ACHN (cell line): ENCODE measurements around the gene CYB5R2.

ENCODE experiments used
- DNase-seq: peaks from one replicate; pipeline ENCODE4 v3.0.0-alpha.2; 2015
- in situ Hi-C: cut with HindIII; loops from 2 replicates; pipeline ENCODE4 v1.10.0; 2017; ENCODE audit warnings: low sequenced_read_pairs, low pct_ligation_motif_present, low pct_unique_long_range_greater_than_20kb

Gene CYB5R2

DNA sequence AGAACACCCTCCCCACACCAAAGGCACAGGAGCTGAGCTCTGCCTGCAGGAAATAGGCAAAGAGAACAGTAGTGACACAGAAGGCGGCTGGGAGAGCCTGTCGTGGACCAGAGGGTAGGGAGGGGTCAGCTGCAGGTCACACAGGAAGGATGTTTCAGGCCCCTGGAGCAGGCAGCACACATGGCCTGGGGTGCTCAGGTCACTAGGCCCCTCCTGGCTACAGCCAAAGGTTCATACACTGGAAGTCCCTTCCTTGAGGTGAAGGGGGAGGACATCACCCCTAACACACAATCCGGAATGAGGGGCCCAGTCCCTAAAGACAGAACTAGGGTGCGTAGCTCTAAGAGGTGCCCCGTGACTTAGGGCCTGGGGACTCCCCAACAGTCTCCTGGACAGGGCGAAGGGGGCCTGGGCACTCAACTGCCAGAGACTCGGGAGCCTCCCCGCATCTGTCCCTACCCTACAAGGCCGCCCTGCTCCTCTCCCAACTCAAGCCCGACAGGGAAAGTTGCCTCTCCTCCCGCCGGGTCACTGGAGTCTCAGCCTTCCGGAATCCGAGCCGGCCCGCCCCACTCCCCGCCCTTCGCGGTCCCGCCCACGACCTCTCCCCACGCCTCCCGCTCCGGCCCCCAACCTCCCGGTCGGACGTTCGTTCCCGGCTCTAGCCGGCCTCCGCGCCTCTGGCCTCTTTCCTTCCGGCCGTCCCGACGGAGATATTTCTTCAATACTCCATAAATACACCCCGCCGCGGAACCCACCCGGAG lies at the start of gene CYB5R2:
TSS of gene CYB5R2 (minus strand) at position 541 of the 764 bp plus-strand sequence. CDS start 675 bp downstream, outside the sequence.
- DNase-seq = peak; percentile 26
- in situ Hi-C loops = no loop called here

DNA sequence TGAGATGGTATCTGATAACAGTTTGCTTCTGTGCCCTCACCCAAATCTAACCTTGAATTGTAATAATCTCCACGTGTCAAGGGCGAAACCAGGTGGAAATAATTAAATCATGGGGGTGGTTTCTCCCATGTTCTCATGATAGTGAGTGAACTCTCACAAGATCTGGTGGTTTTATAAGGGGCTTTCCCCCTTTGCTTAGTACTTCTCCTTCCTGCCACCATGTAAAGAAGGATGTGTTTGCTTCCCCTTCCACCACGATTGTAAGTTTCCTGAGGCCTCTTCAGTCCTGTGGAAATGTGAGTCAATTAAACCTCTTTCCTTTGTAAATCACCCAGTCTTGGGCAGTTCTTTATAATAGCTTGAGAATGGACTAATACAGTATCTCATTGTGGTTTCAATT lies 41.5 kb upstream of the CYB5R2 start:
- DNase-seq = no peak
- in situ Hi-C loops = no loop called here

DNA sequence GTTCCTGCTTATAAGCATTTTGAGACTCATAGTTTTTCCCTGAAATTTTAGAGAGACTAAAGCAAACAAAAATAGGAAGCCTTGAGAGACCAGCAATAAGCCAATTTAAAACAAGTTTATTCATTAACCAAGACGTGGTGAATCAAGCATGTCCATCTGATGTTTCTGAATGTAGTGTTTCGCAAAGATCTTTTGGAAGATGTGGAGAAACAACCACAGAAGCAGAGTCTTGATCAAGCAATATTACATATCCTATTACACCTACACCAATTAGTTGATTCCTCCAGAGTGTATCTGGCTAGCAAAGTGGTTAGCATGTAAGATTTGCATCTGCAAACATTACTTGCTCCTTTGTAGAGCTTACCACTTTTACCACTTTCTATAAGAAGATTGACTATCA lies 33.1 kb upstream of the CYB5R2 start, which contains the start of gene OVCH2:
TSS of gene OVCH2 (minus strand) at position 101 of the 400 bp plus-strand sequence. CDS start at position 18, 83 bp downstream.
- in situ Hi-C loops = no loop called here
- DNase-seq = no peak

DNA sequence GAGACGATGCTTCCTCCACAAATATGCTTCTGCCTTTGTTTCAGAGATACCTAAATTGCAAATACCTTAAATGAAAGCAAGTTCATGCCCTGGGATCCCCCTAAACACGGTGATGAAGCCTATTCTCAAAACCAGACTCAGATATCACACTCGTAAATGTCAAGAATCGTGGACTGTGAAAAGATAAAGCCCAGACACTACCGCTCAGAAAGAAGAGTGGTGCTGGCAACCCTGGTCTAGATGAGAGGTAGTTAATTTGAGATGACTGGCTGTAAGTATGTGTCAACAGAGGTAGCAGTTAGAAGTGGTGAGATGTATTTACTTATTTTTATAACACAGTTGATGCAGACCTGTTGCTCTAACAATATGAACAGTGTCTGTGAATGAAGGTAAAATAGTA lies 30.4 kb upstream of the CYB5R2 start:
- no peak for DNase-seq
- in situ Hi-C loops = no loop called here

DNA sequence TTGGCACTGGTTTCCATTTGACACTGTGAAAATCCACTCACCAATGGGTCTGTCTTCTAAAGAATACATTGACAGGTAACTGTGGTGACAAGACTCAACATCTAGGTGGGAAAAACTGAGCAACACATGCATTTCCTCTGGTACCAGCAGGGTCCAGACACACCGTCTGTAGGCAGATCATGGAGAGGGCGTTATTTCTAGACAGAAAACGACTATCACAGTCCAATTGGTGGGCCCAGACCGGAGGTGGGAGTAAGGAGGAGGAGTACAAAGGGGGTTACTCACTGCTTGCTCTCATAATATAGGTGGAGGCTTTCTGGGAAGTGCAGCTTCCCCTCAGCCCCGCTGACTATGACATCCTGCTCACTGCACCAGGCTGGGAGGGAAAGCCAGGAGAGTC lies 23.1 kb upstream of the CYB5R2 start:
- no peak for DNase-seq
- in situ Hi-C loops = no loop called here

DNA sequence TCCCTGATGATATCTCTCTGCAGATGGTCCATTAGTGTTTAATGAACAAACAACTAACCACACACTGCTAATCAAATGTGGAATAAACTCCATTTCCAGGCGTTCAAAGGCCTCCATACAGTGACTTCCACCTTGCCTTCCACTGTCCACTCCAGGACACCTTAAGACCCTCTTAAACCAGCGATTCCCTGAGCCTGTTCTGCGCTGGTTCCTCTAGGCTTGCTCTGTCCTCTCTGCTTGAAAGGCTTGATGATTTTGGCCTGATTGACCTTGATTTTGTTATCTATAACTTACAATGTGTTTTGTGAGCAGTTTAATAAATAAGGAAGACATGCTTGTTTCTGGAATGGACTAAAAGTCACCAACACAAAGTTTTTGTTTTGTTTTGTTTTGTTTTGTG lies 20.9 kb upstream of the CYB5R2 start:
- DNase-seq = no peak
- in situ Hi-C loops = no loop called here

DNA sequence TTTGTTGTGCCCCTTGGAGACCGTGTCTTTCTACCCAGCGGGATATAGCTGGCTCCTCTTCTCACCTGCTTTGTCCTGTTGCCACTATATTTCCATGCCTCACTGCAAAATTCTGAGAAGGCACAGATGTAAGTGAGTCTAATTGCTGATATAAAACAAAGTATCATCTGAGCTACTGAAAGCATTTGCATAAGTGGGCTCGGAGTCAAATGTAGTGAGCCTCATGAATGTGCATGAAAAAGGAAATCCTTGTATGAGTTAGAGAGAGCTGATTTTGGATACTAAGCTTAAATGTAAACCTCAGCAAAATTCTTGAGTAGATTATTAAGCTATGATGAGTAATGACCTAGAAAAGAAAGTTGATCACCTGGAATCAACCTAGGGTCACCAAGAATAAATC lies 19.1 kb upstream of the CYB5R2 start:
- in situ Hi-C loops = no loop called here

DNA sequence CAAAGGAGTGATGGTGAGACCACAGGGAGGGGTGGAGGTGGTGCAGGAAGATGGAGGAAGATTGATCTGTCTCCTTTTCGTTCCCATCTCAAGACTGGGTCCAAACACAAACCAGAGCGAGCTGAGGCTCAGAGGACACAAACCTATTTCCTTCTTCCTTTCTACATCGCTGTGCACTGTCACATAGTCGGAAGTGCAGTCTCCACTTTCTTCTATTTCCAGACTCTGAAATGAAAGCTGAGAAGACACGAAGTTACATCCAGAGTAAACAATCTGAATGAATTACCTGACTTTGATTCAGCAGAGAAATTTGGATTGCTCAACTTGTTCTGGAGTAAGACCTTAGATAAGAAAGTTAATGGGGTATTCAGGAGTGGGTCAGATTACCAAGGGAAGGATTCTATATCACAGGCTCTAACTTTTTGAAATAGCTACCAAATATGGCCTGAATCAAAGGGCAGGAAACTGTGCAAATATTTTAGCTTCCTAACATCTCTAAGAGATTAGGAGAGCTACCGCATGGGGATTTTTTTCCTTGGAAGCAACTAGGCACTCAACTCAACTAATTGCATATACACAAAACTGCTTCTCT lies 18.6 kb upstream of the CYB5R2 start:
- in situ Hi-C loops = no loop called here
- no peak for DNase-seq

More for the DNA sequence above, 19.1 kb upstream of the CYB5R2 start:
- DNase-seq = no peak

DNA sequence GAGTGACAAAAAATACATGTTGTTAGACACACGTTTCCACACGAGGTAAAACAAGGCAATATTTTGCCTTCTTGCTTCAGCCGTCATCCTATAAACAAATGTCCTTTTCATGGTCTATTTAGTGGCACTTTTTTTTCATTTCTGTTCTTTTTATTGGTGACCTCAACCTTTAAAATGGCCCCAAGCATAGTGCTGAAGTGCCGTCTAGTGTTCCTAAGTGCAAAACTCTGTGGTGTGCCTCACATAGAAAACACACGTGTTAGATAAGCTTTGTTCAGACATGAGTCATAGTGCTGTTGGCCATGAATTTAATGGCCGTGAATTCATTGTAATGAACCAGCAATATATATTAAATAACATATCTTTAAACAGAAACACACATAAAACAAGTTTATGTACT lies 17.3 kb upstream of the CYB5R2 start:
- no peak for DNase-seq
- in situ Hi-C loops = no loop called here

DNA sequence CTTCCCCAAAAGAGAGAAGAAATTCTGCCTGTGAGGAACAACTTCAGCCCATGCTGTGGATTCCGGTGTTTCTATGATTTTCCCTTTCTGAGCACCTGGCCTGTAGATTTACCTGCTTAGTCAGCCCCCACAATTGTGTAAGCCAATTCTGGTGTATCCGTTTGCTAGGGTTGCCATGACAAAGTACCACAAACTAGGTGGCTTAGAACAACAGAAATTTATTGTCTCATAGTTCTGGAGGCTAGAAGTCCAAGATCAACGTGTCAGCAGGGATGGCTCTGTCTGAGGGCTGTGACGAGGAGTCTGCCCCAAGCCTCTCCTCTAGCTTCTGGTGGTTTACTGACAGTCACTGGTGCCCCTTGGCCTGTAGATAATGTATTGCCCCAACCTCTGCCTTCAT lies 15.9 kb upstream of the CYB5R2 start:
- no peak for DNase-seq
- in situ Hi-C loops = no loop called here

DNA sequence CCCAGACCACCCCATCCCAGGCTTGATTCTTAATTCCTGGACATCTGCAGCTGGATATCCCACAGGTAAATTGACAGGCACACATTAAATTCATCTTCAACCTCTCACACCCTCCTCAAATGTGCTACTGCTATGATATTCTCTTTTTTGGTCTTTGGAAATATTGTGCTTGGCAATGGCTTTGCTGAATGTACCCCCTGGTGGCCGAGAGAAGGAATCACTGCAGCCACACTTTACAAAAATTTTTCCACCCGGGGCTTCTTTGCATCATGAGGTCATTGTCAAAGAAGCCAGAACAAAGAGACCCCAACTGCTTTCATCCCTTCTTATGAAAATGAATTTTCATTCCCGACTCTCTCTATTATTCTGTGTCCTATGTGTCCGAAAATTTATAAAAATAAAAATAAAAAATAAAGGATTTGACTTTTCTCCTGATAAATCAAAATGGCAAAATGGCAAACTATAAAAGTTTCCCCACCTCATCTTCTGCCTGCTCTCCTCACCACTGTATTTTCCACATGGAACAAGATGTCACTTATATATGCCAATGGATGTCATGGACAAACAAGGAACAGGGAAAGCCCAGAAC lies 15.0 kb upstream of the CYB5R2 start:
- in situ Hi-C loops = no loop called here

DNA sequence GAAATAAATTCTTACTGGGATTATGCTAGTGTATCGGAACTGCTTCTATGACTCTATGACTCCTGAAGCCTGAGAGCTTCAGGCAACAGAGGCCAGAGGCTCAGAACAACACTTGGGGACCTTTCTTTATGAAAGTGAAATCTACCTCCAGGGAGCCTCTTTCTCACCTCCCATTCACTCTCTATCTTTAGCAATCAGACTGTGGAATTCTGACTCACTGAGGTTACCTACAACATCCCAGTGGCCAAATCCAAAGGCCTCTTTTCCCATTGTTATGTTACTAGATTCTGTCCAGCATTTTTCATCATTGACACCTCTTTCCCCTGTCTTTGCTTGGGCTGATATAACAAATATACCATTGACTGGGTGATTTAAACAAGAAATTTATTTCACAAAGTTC lies 14.1 kb upstream of the CYB5R2 start:
- DNase-seq = no peak
- in situ Hi-C loops = no loop called here

More for the DNA sequence above, 15.0 kb upstream of the CYB5R2 start:
- DNase-seq = peak; percentile 17

DNA sequence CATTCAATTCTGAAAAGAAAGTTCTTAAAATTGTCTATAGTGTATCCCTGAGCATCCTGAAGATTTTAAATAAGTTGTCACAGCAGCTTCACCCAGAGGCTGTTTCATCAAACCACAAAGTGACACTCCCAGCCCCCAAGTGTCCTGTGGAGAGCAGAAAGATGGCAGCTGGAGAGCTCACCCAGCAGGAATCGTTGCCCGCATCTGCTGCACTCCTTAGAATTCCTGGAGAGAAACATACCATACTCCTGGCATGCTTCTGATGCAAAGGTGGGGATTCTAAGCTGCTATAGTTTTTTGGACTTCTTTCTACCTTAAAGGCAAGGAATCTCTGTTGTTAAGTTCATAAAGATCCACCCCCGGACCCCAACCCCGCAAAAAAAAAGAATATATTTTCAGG lies 13.5 kb upstream of the CYB5R2 start:
- in situ Hi-C loops = no loop called here
- DNase-seq = no peak

DNA sequence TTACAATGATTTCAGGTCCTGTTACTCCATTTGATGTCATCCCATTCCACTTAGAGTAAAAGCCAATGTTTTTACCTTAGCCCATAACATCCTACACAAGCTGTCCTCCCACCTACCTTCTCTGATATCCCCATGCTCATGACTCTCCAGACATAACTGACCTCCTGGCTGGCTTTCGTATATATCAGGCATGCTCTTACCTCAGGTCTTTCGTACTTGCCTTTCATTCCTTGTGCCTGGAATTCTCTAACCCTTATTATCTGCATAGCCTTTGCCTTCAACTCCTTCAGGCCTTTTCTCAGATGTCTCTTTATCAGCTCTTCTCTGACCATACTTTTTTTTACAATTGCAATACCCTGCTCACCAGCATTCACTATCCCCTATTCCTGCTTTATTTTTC lies 10.3 kb upstream of the CYB5R2 start:
- in situ Hi-C loops = no loop called here
- DNase-seq = no peak

DNA sequence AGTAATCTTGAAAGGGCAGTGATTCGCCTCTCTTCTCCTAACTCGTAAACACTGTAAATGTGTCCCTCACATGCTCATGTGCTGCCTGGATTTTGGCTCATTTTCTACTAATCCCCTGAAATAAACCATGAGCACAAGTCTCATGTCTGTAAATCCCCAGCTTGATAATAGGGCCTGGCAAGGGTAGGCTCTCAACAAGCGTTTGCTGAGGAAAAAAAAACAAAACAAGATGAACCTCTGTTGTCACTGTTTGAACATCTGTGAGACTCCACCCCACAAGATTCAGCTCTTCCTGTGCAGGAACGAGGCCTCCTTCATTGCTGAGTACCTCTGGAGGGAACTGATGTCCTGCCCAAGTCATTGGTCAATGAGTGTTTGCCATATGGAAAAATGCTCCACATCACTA lies 4.5 kb upstream of the CYB5R2 start:
- in situ Hi-C loops = no loop called here
- DNase-seq = no peak

DNA sequence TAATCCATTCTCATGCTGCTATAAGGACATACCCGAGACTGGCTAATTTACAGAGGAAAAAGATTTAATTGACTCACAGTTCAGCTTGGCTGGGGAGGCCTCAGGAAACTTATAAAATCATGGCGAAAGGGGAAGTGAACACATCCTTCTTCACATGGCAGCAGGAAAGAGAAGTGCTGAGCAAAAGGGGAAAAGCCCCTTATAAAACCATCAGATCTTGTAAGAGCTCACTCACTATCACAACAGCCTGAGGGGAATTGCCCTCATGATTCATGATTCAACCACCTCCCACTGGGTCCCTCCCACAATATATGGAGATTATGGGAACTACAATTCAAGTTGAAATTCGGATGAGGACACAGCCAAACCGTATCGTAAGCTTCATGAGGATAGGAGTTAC lies 3.8 kb upstream of the CYB5R2 start:
- DNase-seq = no peak
- in situ Hi-C loops = no loop called here

DNA sequence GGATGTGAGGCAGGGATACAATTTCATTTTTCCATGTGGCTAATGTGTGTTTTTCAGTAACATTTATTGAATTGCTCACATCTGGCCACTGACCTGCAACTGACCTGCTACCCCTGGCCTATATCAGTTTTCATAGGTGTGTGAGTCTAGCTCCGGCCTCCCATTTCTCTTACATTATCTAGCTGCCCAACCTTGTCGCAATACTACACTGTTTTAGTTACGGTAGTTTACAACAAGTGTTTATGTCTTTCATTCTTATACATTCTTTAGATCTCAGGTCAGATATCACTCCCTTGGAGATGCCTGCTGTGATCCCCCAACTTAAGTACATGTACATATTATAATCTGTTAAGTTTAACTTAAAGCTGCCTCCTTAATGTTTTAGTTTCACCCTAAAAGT lies 2.3 kb upstream of the CYB5R2 start:
- in situ Hi-C loops = no loop called here
- DNase-seq = no peak

DNA sequence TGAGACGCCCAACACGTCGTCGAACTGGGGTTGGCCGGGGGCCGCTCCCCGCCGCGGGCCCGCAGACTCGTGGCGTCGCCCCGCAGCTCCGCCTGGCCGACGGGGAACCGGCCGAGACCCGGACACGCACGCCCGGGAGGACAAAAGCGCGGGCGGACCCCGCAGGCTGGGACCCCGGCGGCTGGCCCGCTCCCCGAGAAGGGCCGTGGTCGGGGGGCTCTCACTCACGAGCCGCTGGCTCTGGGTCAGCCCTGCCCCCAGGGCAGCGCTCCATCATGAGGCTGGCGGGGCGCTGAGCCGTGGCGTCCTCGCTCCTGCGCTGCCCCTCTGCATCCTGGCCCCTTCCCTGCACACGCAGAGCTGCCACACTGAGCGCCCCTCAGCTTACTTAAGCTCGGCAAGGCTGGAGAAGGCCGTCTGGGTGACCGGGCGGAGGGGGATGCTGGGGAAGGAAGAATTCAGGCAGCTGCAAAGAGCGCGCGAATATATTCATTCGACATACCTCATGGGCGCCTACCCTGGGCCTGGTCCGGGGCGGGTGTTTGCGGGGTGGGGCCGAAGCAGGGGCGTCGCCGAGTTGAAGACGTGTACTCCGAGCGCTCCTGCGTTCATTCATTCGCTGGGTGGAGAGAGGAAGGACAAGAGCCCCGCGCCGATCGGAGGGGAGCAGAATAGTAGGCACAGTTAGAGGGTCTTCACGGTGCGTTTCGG lies 579 bp upstream of the CYB5R2 start:
- DNase-seq = no peak
- in situ Hi-C loops = no loop called here

DNA sequence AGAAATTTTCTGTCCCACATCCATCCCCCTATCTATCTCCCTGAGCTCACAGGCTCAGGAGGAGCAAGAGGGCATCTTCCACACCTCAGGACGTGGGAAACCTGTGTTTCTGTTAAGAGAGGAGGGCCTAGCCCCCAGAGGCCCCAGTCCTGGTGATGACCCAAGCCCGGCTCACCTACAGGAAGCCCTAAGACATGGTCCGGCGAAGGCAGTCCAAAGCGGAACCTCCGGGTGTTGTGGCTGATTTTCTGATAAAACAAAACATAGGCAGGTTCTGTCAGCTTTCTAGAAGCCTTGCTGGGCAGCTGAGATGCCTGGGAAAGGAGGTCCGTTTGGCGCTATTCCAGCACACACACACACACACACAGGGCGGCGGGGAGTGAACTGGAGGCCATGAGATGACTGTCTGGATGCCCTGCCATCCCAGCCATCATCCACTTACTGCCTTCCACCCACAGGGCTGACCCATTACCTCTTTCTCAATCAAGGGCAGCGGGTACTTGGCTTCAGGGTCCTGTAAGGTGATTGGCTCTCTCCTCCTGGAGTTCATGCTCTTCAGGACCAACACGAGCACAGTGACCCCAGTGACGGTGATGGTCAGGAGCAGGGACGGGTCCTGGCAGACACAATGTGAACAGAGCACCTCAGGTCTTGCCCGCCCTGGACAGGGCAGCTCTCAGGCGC lies 882 bp downstream of the CYB5R2 start:
- no peak for DNase-seq
- in situ Hi-C loops = no loop called here
